HG03469 (cell line): ENCODE measurements around the gene CPT1B.

Experiments used
- ATAC-seq: cut with Tn5 transposase; IDR thresholded peaks from one replicate; pipeline ENCODE4 v1.9.1; 2021; ENCODE audit warnings: mild to moderate bottlenecking, moderate library complexity, moderate number of reproducible peaks; ENCODE audit not compliant: unreplicated experiment

Gene CPT1B

DNA sequence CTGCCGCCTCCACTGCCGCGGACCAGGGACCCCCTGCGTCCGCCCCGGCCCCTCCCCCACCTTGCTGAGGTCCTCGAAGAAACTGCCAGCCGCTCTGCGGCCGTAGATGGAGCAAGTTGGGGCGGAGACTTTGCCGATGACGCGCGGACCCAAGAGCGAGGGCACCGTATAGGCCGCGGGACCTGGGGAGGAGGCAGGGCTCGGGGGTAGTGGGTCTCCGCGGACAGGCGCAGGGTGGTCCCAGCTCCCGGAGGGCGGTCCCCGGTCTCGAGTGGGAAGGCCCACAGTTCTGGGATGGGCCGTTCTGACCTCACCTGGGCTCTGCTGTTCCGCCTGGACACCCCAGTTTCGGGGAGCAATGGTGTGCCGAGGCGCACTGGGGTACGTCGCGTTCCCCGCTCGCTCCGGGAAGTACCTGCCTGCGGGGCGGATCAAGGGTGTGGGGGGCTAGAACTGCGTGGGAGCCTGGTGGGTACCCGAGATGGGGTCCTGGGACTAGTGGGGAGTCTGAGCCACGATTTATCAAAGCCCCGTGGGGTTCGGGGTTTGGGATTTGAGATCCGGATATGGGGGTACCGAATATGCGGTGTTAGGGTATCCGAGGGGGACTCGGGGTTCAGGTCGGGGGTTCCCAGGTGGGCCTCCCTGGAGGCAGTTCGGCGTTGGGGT lies 47.2 kb downstream of the CPT1B start:
- ATAC-seq: no peak

DNA sequence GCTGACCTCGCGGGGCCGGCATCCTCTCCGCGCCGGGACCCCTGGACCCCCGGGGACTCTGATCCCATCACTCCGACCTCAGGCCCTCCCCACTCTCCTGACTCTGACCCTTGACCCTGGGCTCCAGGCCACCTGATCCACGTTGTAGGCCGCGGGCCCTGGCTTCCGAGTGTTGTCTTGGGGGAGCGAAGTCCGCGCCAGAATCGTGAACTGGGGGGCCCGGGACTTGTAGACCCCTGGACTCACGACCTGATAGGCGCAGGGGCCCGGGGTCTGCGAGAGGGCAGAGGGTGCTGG lies 47.7 kb downstream of the CPT1B start:
- ATAC-seq: no peak

- ATAC-seq: no peak
Observed at GRCh38 chr22:50529897-50530579, 48.2 kb downstream of the CPT1B start, which contains the start of gene TYMP. TYMP (minus strand) TSS chr22:50530012; CDS start chr22:50529709, 303 bp downstream.

- no peak for ATAC-seq
Observed at GRCh38 chr22:50529416-50529896, 48.8 kb downstream of the CPT1B start.

GRCh38 chr22:50528682-50529415 lies 49.4 kb downstream of the CPT1B start:
- no peak for ATAC-seq

GRCh38 chr22:50527921-50528681 lies 50.1 kb downstream of the CPT1B start:
- no peak for ATAC-seq

GRCh38 chr22:50526834-50527801 lies 51.1 kb downstream of the CPT1B start:
- no peak for ATAC-seq

DNA sequence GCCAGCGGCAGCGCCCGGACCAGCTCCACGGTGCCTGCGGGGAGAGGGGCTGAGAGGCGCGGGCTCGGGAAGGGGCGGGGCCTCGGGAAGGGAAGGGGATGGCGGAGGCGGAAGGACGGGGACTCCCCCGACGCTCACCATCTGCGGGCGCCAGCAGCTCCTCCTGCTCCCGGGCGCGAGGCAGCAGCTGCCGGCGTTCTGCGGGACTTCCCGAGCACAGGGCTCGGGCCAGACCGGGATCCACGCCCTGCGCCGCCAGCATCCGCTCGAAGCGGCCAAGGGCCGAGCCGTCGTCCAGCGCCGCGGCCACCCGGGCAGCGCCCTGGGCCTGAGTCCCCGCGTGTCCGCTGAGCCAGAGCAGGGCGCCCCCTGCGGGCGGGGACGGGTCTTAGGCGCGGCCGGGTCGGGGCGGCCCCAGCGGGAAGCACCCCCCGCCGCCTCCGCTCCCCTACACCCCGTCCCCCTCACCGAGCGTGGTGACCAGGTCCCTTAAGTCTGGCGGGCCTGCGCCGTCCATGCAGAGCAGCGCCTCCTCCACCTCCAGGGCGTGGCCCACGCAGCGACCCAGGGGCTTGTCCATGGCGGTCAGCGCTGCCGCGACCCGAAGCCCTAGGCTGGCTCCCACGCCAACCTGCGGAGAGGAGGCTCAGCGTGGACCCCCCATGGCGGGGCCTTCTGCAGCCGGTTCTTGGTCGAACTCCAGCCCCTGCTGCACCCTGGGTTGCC lies 52.0 kb downstream of the CPT1B start:
- no peak for ATAC-seq

- ATAC-seq: no peak
Observed at GRCh38 chr22:50525858-50526107, 52.4 kb downstream of the CPT1B start.

DNA sequence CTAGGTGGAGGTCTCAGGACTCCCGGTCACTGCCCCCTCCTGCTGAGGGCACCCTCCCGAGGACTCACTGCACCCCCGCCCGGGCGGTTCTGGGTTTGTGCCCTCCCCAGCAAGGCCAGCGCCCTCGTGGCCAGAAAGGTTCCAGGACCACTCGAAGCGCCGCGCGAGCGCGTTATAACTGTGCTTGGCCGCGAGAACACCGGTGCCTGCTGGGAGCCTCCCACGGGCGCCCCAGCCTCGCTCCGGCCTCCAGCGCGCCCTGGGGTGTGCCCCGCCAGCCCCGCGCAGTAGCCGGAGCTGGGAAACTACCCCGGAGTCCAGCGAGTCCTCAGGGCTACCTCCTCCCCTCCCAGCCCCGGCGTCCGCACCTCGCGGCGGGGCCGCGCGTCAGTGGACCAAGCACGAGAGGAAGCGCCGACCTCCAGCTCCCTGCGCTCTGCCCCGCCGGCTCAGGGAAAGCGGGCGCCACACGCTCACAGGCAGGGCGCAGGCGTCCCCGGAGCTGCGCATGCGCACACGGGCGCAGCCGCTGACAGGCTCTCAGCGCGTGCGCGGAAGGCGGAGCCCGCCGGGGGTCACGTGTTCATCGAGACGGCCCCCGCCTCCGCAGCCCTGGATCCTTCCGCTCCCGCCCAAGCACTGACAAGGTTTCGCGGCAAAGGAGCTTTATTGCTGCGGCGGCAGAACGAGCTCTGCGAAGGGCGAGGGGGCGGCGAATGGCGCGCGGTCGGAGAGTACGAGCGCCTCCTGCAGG lies 52.9 kb downstream of the CPT1B start, which contains the start of gene SCO2:
Gene SCO2, minus strand, starts transcription at position 495 of the 754 bp plus-strand sequence. CDS start 1,187 bp downstream, outside the sequence.
- peak; percentile 30 for ATAC-seq

DNA sequence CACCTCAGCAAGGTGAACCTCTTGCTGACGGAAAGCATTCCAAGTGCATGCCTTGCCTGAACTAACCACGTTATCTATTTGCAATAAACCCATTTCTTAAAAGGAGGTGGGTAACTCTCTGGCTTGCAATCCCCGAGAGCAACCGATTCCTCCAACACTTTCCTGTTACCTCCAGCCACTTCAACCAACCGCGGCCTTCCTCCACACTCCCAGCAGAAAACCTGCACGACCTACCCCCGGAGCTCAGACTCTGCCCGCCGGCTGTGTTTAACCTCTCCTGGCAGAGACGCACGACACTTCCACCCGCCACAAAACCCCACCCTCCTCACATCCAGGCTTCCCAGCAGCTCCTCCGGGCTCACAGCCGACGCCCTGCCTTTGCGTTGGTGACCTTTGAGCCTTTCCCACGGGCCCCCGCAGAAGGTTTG lies 53.5 kb downstream of the CPT1B start:
- no peak for ATAC-seq

DNA sequence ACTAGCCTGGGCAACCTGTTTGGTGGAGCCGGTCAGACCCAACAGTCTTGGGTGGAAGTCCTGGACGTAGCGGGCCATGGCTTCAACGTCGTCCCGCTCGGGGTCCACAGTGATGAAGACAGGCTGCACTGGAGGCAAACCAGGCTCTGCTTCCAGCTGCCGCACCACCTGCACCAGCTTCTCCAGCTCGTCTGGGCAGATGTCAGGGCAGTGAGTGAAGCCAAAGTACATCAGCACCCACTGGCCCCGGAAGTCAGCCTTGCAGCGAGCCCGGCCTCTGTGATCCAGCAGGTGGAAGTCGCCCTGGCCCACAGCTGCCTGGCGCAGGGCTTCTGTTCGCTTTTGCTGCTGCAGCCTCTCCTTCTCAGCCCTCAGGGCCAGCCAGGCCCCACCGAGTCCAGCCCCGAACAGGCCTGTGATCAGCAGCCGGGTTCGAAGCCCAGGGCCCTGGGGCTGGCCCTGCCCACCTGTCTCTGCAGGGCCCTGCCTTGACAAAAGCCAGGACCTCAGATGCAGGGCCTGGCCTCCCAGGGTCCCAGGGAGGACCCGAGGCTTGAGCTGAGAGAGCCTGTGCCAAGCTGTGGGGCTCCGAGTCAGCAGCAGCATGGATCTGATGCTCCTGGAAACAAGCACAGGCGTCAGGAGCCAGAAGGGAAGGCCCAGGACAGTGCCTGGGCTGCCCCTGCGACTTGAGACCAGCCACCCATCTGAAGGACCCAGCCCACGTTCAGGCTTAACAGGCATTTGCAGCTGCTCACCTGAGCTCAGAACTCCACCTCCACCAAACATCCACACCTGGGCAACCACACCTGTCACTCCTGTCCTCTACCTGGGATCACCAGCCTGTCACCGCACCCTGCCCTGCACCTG lies 54.2 kb downstream of the CPT1B start:
- ATAC-seq: no peak

DNA sequence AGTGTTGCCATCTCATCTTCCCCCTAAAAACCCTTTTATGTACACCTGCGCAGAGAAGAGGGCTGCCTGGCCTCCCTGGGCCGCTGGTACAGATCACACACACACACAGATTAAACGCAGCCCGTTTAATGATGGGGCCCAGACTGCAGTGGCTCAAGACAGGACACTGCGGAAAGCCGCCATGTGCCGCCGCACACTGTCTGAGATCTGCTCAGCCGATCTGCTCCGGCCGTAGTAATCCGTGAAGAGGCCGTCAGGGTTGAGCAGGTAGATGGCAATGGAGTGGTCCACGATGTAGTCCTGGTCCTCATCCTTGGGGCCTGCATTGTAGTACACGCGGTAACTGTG lies 54.8 kb downstream of the CPT1B start:
- no peak for ATAC-seq

DNA sequence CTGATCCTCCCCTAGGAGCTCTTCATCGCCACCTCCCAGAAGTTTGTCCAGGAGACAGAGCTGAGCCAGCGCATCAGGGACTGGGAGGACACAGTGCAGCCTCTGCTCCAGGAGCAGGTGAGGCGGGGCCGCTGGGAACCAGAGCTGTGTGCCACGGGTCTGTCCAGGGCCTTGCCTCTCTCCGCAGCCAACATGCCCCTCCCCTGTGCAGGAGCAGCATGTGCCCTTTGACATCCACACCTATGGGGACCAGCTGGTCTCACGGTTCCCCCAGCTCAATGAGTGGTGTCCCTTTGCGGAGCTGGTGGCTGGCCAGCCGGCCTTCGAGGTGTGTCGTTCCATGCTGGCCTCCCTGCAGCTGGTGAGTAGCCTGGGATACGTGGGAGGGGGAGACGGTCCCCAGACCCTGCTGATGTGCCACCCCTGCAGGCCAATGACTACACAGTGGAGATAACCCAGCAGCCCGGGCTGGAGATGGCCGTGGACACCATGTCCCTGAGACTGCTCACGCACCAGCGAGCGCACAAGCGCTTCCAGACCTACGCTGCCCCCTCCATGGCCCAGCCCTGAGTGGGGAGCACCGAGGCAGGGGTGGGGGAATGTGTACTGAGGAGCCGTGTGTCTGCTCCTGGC lies 55.3 kb downstream of the CPT1B start:
- ATAC-seq: no peak

DNA sequence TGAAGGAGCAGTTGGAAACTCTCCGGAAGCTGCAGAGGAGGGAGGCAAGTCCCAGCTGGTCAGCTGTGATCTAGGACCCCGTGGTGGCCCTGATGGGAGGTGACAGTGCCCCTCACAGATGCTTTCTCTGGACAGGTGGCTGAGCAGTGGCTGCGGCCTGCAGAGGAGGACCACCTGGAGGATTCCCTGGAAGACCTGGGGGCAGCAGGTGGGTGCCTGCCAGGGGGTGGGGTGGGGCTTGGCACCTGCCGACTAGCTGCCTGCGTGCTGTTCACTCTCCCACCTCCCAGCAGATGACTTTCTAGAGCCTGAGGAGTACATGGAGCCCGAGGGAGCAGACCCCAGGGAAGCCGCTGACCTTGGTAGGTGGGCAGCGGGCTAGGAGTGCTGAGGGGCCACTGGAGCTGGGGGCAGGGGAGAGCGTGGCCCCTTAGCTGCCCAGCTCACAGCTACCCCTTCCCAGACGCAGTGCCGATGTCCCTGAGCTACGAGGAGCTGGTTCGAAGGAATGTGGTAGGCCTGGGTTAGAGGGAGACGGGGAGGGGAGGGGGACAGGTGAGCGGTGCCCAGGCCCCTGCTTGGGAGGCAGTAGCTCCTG lies 55.9 kb downstream of the CPT1B start:
- no peak for ATAC-seq

DNA sequence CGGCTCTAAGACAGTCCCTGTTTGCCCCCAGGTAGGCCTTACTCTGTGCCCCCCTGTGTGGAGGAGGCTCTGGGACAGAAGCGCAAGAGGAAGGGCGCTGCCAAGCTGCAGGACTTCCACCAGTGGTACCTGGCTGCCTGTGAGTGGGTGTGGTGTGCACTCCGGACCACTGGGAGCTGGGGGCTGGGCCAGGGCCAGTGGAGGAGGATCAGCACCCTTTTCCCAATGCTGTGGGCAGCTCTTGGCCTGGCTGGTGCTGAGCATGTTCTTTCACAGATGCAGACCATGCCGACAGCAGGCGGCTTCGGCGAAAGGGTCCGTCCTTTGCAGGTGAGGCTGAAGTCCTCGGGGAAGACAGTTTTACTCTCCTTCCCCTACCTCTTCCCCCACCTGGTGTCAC lies 56.5 kb downstream of the CPT1B start:
- no peak for ATAC-seq

- ATAC-seq: no peak
Observed at GRCh38 chr22:50520826-50521453, 57.3 kb downstream of the CPT1B start.
